ENCODE results near the gene RTP2. TPM values are rescaled to one million over a fixed set of nuclear protein-coding genes. Genes with fewer than 3 reads are reported as not detected.

RTP2 gene
- total RNA-seq = not detected in 2 replicates

GRCh38 chr3:187702507-187703033, at the start of gene RTP2:
Gene RTP2 (minus strand): TSS chr3:187702557. CDS start chr3:187702128, 429 bp downstream.

GRCh38 chr3:187745201-187746058, 43.1 kb upstream of the RTP2 start, which contains the start of gene BCL6:
Gene BCL6 (minus strand): TSS chr3:187745468. CDS start chr3:187733693, 11,775 bp downstream.

GRCh38 chr3:187669675-187670504, 32.5 kb downstream of the RTP2 start, which contains the start of gene SST:
Gene SST (minus strand): TSS chr3:187670394. CDS start chr3:187670291, 103 bp downstream.

Other genes with a start within 250 kb of the RTP2 start
- gene SST, start 32.2 kb downstream of the RTP2 start, total RNA-seq = not detected in 2 replicates
- 5.7 and 7.5 TPM in 2 replicates for gene BCL6, start 42.9 kb upstream of the RTP2 start, total RNA-seq